NT2/D1 (cell line): ENCODE measurements around the gene KRTAP13-3.

Experiments
- YY1 ChIP-seq: IDR thresholded peaks from 2 replicates; pipeline ENCODE4 v1.6.1; 2011; ENCODE audit not compliant: insufficient read length, insufficient read depth
- ZNF274 ChIP-seq: IDR thresholded peaks from 2 replicates; pipeline ENCODE4 v1.6.1; 2011; ENCODE audit warnings: mild to moderate bottlenecking, low read depth, low read length

DNA sequence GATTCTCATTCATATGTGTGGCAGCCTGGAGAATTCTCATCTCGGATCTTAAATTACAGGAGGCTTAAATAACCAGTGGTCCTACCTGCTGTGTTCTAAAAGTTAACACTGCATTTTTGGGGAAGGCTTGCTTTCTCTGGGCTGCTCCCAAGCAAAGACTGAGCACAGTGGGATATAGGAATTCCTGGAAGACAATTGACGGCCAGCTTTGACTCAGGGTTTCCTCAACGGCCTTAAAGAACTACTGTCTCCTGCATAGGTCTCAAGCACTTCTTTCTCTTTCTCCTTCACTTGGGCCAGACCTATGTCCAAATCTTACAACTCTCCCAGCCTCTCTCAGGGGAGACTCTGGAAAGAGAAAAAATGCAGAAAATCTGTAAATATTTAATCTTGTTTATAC, 1.0 kb upstream of the KRTAP13-3 start:
- TF ChIP-seq YY1: no peak
- TF ChIP-seq ZNF274: no peak
